Astrocyte of the spinal cord (primary cell): ENCODE data around the gene FAP.

Source experiments
- DNase-seq: peaks from one replicate; pipeline ENCODE4 v3.0.0; 2011; ENCODE audit warnings: low read depth, low spot score
- H3K4me3 ChIP-seq: 2 replicates; pipeline ENCODE4 v1.5.1; 2011; ENCODE audit warnings: low read depth, mild to moderate bottlenecking, low read length, moderate library complexity
- in situ Hi-C: cut with HindIII; loops from 2 replicates; pipeline ENCODE4 v1.10.0; 2017; ENCODE audit warnings: low sequenced_read_pairs
- TF ChIP-seq, protein P1 (sequence below): IDR thresholded peaks from 2 replicates; pipeline ENCODE4 v1.5.1; 2012; ENCODE audit warnings: low read depth, mild to moderate bottlenecking, low read length, inconsistent platforms

Gene FAP

DNA sequence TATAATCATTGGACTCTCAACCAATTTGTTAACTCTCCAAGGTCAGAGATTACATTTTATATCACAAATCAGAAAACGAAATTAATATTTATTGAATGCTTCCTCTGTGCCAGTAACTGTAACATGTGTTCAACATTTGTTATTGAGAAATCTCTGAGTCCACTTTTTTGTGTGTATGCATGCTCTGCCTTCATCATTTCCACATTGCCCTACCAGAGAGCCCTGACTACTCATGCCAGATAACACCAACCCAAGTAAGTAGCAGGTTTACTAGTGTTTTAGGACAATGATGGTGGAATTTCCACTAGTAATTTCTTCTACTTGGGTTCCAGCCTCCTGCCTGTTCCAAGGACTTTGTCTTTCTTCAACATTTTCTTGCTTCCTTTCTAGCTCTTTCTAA lies 14.2 kb upstream of the FAP start:
- in situ Hi-C loops, result no loop called here
- no peak overlapping the region for H3K4me3 ChIP-seq
- DNase-seq, result no peak
- TF ChIP-seq, protein P1, sequence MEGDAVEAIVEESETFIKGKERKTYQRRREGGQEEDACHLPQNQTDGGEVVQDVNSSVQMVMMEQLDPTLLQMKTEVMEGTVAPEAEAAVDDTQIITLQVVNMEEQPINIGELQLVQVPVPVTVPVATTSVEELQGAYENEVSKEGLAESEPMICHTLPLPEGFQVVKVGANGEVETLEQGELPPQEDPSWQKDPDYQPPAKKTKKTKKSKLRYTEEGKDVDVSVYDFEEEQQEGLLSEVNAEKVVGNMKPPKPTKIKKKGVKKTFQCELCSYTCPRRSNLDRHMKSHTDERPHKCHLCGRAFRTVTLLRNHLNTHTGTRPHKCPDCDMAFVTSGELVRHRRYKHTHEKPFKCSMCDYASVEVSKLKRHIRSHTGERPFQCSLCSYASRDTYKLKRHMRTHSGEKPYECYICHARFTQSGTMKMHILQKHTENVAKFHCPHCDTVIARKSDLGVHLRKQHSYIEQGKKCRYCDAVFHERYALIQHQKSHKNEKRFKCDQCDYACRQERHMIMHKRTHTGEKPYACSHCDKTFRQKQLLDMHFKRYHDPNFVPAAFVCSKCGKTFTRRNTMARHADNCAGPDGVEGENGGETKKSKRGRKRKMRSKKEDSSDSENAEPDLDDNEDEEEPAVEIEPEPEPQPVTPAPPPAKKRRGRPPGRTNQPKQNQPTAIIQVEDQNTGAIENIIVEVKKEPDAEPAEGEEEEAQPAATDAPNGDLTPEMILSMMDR, result no peak

- in situ Hi-C loops, result no loop called here
- TF ChIP-seq, protein P1, result no peak
- peak; percentile 40 for DNase-seq
- H3K4me3 ChIP-seq, result no peak overlapping the region
Observed at GRCh38 chr2:162256591-162256991, 13.3 kb upstream of the FAP start.

- DNase-seq, result no peak
- TF ChIP-seq, protein P1, result no peak
- in situ Hi-C loops, result no loop called here
- H3K4me3 ChIP-seq, result no peak overlapping the region
Observed at GRCh38 chr2:162254236-162254871, 11.1 kb upstream of the FAP start.

- H3K4me3 ChIP-seq, result no peak overlapping the region
- in situ Hi-C loops, result no loop called here
- TF ChIP-seq, protein P1, result no peak
- no peak for DNase-seq
Observed at GRCh38 chr2:162253435-162253834, 10.2 kb upstream of the FAP start.

DNA sequence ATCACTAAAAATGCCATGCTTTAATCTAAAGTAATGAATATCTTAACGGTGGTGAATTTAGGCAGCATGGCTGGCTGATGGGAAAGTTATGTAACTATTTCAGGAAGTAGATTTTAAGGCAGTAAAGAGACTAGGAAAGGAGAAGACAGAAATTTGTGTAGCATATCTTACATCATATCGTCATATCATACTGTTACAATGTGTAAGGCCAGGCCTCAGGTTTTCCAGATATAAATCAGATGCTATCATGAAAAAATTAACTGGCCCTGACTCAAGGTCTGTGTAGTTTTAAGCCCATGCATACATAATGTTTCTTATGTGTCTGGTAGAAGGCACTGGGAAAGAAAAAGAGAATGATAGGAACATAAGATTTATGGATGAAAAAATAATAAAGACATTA lies 8.9 kb upstream of the FAP start:
- DNase-seq, result no peak
- TF ChIP-seq, protein P1, result no peak
- in situ Hi-C loops, result no loop called here
- H3K4me3 ChIP-seq, result no peak overlapping the region

DNA sequence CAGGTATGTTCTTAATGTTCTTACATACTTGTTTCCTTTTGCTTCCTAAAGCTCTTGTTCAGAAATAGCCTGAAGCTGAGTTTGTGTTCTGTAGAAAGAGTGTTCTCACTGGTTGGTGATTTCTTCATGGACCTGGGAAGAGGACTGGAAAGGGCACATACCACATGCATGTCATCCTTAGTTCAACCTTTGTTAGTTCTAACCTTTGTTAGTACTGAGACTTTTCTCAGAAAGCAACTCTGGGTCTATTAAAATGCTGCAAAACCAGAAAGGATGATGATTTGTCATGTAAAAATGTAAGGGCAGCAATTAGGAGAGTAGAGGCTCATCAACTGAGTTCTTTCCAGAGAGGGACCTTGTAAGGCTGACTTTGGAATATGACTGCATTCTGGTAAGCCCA lies 2.5 kb upstream of the FAP start:
- TF ChIP-seq, protein P1, result no peak
- peak; percentile 78 for DNase-seq
- in situ Hi-C loops, result no loop called here
- H3K4me3 ChIP-seq, result no peak overlapping the region

- peak; percentile 49 for DNase-seq
- no peak overlapping the region for H3K4me3 ChIP-seq
- TF ChIP-seq, protein P1, result no peak
- in situ Hi-C loops, result no loop called here
Observed at GRCh38 chr2:162245061-162245460, 1.8 kb upstream of the FAP start.
